ENCODE results near the gene RXYLT1. TPM values are rescaled to one million over a fixed set of nuclear protein-coding genes. Genes with fewer than 3 reads are reported as not detected.

RXYLT1 gene
- 23.2 to 24.3 TPM (median 24.0 TPM) in 5 replicates for total RNA-seq (2022; extraction: Qiagen RNA extraction)

GRCh38 chr12:63779498-63780481 is at the start of gene RXYLT1:
RXYLT1 (plus strand) TSS chr12:63779909; CDS start chr12:63779961, 52 bp downstream.

GRCh38 chr12:63844391-63845341 is 65.0 kb downstream of the RXYLT1 start, which contains the start of gene SRGAP1:
SRGAP1 (plus strand) TSS chr12:63844700; CDS start chr12:63844817, 117 bp downstream.

Other genes with a start within 250 kb of the RXYLT1 start
- gene DPY19L2, start 111.4 kb upstream of the RXYLT1 start, total RNA-seq (2022; extraction: Qiagen RNA extraction) = 1.1 to 2.2 TPM (median 1.3 TPM) in 5 replicates
- 9.3 to 12.2 TPM (median 9.8 TPM) in 5 replicates for gene SRGAP1, start 64.8 kb downstream of the RXYLT1 start, total RNA-seq (2022; extraction: Qiagen RNA extraction)

Measured in A549 treated with AZD2906 at 1 μM for 4 hours (cell line).